ENCODE measurements around the gene RXRA.

DNA sequence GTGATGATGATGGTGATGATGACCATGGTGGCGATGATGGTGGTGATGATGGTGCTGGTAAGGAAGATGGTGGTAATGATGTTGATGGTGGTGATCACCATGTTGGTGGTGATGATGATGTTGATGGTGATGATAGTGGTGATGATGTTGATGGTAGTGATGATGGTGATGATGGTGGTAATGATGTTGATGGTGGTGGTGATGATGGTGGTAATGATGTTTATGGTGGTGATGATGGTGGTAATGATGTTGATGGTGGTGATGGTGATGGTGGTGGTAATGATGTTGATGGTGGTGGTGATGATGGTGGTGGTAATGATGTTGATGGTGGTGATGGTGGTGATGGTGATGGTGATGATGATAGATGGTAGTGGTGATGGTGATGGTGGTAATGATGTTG lies 20.7 kb upstream of the RXRA start:
- no peak for TF ChIP-seq POLR2AphosphoS5 (IDR thresholded peaks at IDR 0.05)
- TF ChIP-seq, protein P1, sequence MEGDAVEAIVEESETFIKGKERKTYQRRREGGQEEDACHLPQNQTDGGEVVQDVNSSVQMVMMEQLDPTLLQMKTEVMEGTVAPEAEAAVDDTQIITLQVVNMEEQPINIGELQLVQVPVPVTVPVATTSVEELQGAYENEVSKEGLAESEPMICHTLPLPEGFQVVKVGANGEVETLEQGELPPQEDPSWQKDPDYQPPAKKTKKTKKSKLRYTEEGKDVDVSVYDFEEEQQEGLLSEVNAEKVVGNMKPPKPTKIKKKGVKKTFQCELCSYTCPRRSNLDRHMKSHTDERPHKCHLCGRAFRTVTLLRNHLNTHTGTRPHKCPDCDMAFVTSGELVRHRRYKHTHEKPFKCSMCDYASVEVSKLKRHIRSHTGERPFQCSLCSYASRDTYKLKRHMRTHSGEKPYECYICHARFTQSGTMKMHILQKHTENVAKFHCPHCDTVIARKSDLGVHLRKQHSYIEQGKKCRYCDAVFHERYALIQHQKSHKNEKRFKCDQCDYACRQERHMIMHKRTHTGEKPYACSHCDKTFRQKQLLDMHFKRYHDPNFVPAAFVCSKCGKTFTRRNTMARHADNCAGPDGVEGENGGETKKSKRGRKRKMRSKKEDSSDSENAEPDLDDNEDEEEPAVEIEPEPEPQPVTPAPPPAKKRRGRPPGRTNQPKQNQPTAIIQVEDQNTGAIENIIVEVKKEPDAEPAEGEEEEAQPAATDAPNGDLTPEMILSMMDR (IDR thresholded peaks at IDR 0.05 in 8 of 11, conservative IDR thresholded peaks at IDR 0.05 in 3 of 11), result no peak
- TF ChIP-seq POLR2A (IDR thresholded peaks at IDR 0.05), result no peak

Measured in spleen (tissue), 7 donors.